ENCODE results near the gene SEMA3F.

- TF ChIP-seq CTCF (IDR thresholded peaks at IDR 0.05), result no peak
- no peak for TF ChIP-seq POLR2A (IDR thresholded peaks at IDR 0.05)
These were observed 82.1 kb downstream of the SEMA3F start for GRCh38 chr3:50237133-50237651.

All from ovary (tissue), 3 donors.